ENCODE measurements around the gene KRTAP12-3.

- TF ChIP-seq, protein P1, sequence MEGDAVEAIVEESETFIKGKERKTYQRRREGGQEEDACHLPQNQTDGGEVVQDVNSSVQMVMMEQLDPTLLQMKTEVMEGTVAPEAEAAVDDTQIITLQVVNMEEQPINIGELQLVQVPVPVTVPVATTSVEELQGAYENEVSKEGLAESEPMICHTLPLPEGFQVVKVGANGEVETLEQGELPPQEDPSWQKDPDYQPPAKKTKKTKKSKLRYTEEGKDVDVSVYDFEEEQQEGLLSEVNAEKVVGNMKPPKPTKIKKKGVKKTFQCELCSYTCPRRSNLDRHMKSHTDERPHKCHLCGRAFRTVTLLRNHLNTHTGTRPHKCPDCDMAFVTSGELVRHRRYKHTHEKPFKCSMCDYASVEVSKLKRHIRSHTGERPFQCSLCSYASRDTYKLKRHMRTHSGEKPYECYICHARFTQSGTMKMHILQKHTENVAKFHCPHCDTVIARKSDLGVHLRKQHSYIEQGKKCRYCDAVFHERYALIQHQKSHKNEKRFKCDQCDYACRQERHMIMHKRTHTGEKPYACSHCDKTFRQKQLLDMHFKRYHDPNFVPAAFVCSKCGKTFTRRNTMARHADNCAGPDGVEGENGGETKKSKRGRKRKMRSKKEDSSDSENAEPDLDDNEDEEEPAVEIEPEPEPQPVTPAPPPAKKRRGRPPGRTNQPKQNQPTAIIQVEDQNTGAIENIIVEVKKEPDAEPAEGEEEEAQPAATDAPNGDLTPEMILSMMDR (IDR thresholded peaks at IDR 0.05): no peak
- no peak for TF ChIP-seq EZH2 (IDR thresholded peaks at IDR 0.05; ENCODE audit: borderline replicate concordance, insufficient read depth, low read depth, low read length, poor library complexity, severe bottlenecking)
These were observed 18.4 kb upstream of the KRTAP12-3 start for GRCh38 chr21:44639331-44639655.
